Peyer's patch (tissue), 4 donors: ENCODE data around the gene SUGT1. TPM values are rescaled to one million over a fixed set of nuclear protein-coding genes. Genes with fewer than 3 reads are reported as not detected.
A peak's percentile ranks its signal among the peaks of the same experiment; 100 is the strongest.
"Not testable (repeated sequence)": the region's sequence is repeated elsewhere in the genome, so short reads cannot be mapped to it uniquely, and the experiment has no call there.

Experiments used
- DNase-seq, 3 donors: peaks; one replicate each; pipeline ENCODE4 v3.0.0-alpha.2; 2017 to 2019
- H3K27ac ChIP-seq, 4 donors: fragments of 200-600 bp; sonication (generic); one replicate each; pipeline ENCODE4 v1.5.1; 2016 to 2019
- H3K27me3 ChIP-seq, 2 donors: fragments of 200-600 bp; sonication (generic); one replicate each; pipeline ENCODE4 v1.5.1; 2019
- H3K36me3 ChIP-seq, 3 donors: fragments of 200-600 bp; sonication (generic); one replicate each; pipeline ENCODE4 v1.5.1; 2016 to 2019
- H3K4me1 ChIP-seq, 4 donors: fragments of 200-600 bp; sonication (generic); one replicate each; pipeline ENCODE4 v1.5.1; 2016 to 2019
- H3K4me3 ChIP-seq, 4 donors: fragments of 200-600 bp; sonication (generic); 1 replicate in 3 of 4; 2 replicates in 1 of 4; pipeline ENCODE4 v1.5.1; 2016 to 2019; ENCODE audit warnings: mild to moderate bottlenecking in 1 of 4
- H3K9me3 ChIP-seq, 4 donors: fragments of 200-600 bp; sonication (generic); one replicate each; pipeline ENCODE4 v1.5.1; 2016 to 2019; ENCODE audit warnings: mild to moderate bottlenecking in 1 of 4
- CTCF ChIP-seq, 6 experiments: fragments of 450-650 bp in 4 of 6; fragments of 200-600 bp in 2 of 6; sonication (generic) in 1 of 6; IDR thresholded peaks; one replicate each; pipeline ENCODE4 v1.5.1; 2017 to 2019; ENCODE audit warnings: antibody characterized with exemption in 6 of 6, mild to moderate bottlenecking in 3 of 6, moderate library complexity in 1 of 6
- POLR2A ChIP-seq, 2 donors: fragments of 450-650 bp; IDR thresholded peaks; one replicate each; pipeline ENCODE4 v1.5.1; 2017; ENCODE audit warnings: antibody characterized with exemption in 2 of 2, mild to moderate bottlenecking in 2 of 2, moderate library complexity in 2 of 2
- total RNA-seq, 4 donors: library from RNA; depleted of rRNA; stranded (reverse); fragments of >200 nt; gene quantifications; one replicate each; pipeline ENCODE4 v1.1.0, GENCODE V29; 2016

The SUGT1 gene
- total RNA-seq: 10 to 100 TPM; 22.4 to 49.5 (median 27.5) TPM

GRCh38 chr13:52652196-52652979 is at the start of gene SUGT1:
Gene SUGT1 (plus strand): TSS chr13:52652836. CDS start chr13:52652921, 85 bp downstream.
- Histone ChIP-seq H3K9me3 (no peaks in the 10 kb centered on the region), H3K27me3 (no peaks in the 10 kb centered on the region), H3K27ac (peak within 1 kb of the TSS; percentile 88 to 97 (median 89)), H3K36me3 (peaks cover 0 to 12% (median 0%) of the 10 kb centered on the region in 3 donors), H3K4me3 (peak within 1 kb of the TSS; percentile 56 to 85 (median 70)), H3K4me1 (peaks cover 0 to 31% (median 3%) of the 10 kb centered on the region in 4 donors)
- TF ChIP-seq CTCF (IDR thresholded peaks at IDR 0.05) (peak; percentile 16 to 72 (median 64)), POLR2A (IDR thresholded peaks at IDR 0.05) (peak; percentile 63 to 88)
- peak; percentile 97 to 99 (median 99) for DNase-seq

- H3K27me3 ChIP-seq, H3K36me3 ChIP-seq, H3K9me3 ChIP-seq, H3K4me1 ChIP-seq, H3K4me3 ChIP-seq, H3K27ac ChIP-seq, DNase-seq: not testable (repeated sequence)
Measured at GRCh38 chr13:52603316-52603715, 49.3 kb upstream of the SUGT1 start.

DNA sequence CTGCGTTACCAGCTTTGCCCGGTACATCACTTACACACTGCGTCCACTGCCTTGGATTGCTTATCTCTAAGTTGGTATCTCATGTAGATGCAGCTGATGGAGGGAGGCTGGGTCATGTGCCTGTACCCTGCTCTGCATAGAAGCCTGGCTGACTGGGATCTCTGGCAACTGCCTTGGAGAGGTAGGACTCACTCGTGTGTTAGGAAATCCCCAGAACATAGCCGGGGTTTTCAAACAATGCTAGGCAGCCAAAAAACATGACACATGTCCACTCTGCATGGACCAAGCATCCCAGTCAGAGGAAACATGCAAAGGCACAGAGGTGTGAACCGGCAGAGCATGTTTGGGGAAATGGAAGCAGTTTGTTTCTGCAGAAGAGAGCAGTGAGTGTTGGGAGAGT is 46.5 kb upstream of the SUGT1 start:
- H3K27ac ChIP-seq, H3K4me3 ChIP-seq, DNase-seq, H3K27me3 ChIP-seq, H3K9me3 ChIP-seq, H3K36me3 ChIP-seq, H3K4me1 ChIP-seq: not testable (repeated sequence)

GRCh38 chr13:52606795-52607194 is 45.8 kb upstream of the SUGT1 start:
- H3K36me3 ChIP-seq, H3K27me3 ChIP-seq, H3K27ac ChIP-seq, H3K4me1 ChIP-seq, DNase-seq, H3K4me3 ChIP-seq, H3K9me3 ChIP-seq: not testable (repeated sequence)

DNA sequence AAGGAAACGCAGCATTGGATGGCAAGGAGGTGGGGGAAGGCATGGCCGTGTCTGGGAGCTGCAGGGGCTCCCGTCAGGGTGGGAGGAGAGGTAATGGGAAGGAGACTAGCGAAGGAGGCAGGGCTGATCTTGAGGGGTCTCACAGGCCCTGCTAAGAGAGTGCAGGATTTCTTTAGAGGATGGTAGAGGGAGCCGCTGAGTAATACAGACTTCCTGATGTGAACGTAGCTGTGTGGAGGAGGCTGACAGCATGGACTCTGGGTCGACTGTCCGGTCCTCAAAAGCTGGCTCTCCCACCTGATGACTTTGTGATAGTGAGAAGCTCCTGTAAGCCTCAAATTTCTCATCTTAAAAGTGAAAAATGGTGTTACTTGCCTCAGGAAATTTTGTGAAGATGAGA is 44.5 kb upstream of the SUGT1 start:
- H3K27ac ChIP-seq, DNase-seq, H3K4me1 ChIP-seq, H3K36me3 ChIP-seq, H3K4me3 ChIP-seq, H3K9me3 ChIP-seq, H3K27me3 ChIP-seq: not testable (repeated sequence)

DNA sequence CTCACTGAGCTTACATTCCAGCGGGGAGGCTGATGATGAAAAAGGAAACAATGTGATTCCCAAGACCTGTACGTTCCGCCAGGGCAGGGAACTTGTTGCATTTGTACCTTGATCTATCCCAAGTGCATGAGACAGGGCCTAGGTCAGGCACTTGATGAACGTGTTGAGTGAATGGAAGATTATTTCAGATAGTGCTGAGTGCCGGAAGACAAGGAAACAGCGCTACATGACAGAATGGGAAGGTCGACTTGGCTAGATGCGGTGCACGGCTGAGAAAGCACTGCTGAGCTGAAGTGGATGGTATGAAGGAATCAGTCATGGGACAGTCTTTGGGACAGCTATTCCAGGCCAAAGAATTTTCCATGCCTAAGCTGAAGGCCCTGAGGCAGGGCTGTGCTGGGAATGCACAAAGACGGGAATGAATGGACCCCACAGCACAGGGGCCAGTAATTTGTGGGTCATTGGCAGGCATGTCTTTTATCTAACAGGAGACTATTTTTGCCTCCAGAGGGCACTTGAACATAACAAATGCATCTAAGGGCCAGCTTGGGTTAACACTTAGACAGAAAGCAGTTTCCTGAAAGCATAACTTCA is 43.5 kb upstream of the SUGT1 start:
- not testable (repeated sequence) for H3K9me3 ChIP-seq, H3K36me3 ChIP-seq, H3K27ac ChIP-seq, H3K4me3 ChIP-seq, H3K27me3 ChIP-seq, DNase-seq, H3K4me1 ChIP-seq
- TF ChIP-seq CTCF (IDR thresholded peaks at IDR 0.05): peak in 5 of 6 experiments; percentile 13 to 65 (median 57)

GRCh38 chr13:52610158-52610557 is 42.5 kb upstream of the SUGT1 start:
- not testable (repeated sequence) for H3K27ac ChIP-seq, DNase-seq, H3K4me3 ChIP-seq, H3K4me1 ChIP-seq, H3K36me3 ChIP-seq, H3K27me3 ChIP-seq, H3K9me3 ChIP-seq

- Histone ChIP-seq H3K27me3 (no peaks in the 10 kb centered on the region), H3K27ac (no peak overlapping the region), H3K36me3 (no peaks in the 10 kb centered on the region), H3K4me1 (peaks cover 0 to 10% (median 7%) of the 10 kb centered on the region in 4 donors), H3K9me3 (no peaks in the 10 kb centered on the region), H3K4me3 (no peak overlapping the region)
- TF ChIP-seq POLR2A (IDR thresholded peaks at IDR 0.05) (no peak), CTCF (IDR thresholded peaks at IDR 0.05) (no peak)
- DNase-seq: no peak
Measured at GRCh38 chr13:52615134-52615801, 37.4 kb upstream of the SUGT1 start.
